HG02884 (cell line): Measurements from ENCODE around the gene BMPR1A.
"Not testable (repeated sequence)": the region's sequence is repeated elsewhere in the genome, so short reads cannot be mapped to it uniquely, and the experiment has no call there.

Experiments
- ATAC-seq: cut with Tn5 transposase; IDR thresholded peaks from one replicate; pipeline ENCODE4 v1.9.1; 2021; ENCODE audit warnings: mild to moderate bottlenecking, moderate library complexity; ENCODE audit not compliant: unreplicated experiment

The BMPR1A gene

GRCh38 chr10:86936661-86937501 is 180.5 kb downstream of the BMPR1A start:
- no peak for ATAC-seq

GRCh38 chr10:86937502-86938154 is 181.2 kb downstream of the BMPR1A start:
- no peak for ATAC-seq

- ATAC-seq, result no peak
Measured at GRCh38 chr10:86938260-86938659, 181.8 kb downstream of the BMPR1A start.

- not testable (repeated sequence) for ATAC-seq
Measured at GRCh38 chr10:86940076-86940475, 183.7 kb downstream of the BMPR1A start.

- ATAC-seq, result no peak
Measured at GRCh38 chr10:86940677-86941076, 184.3 kb downstream of the BMPR1A start.

GRCh38 chr10:86941426-86941825 is 185.0 kb downstream of the BMPR1A start:
- no peak for ATAC-seq

GRCh38 chr10:86941991-86942421 is 185.6 kb downstream of the BMPR1A start:
- no peak for ATAC-seq

- ATAC-seq, result no peak
Measured at GRCh38 chr10:86942441-86943315, 186.3 kb downstream of the BMPR1A start.

- ATAC-seq, result no peak
Measured at GRCh38 chr10:86943316-86944030, 187.1 kb downstream of the BMPR1A start.

GRCh38 chr10:86944031-86944419 is 187.6 kb downstream of the BMPR1A start:
- no peak for ATAC-seq

GRCh38 chr10:86944471-86944870 is 188.1 kb downstream of the BMPR1A start:
- no peak for ATAC-seq

GRCh38 chr10:86944907-86945306 is 188.5 kb downstream of the BMPR1A start:
- ATAC-seq, result no peak

GRCh38 chr10:86945361-86946212 is 189.2 kb downstream of the BMPR1A start:
- no peak for ATAC-seq

- ATAC-seq, result no peak
Measured at GRCh38 chr10:86946213-86947155, 190.1 kb downstream of the BMPR1A start.

- ATAC-seq, result not testable (repeated sequence)
Measured at GRCh38 chr10:86947806-86948205, 191.4 kb downstream of the BMPR1A start.

GRCh38 chr10:86950349-86950748 is 193.9 kb downstream of the BMPR1A start:
- ATAC-seq, result no peak

- no peak for ATAC-seq
Measured at GRCh38 chr10:86951184-86951761, 194.9 kb downstream of the BMPR1A start.

- no peak for ATAC-seq
Measured at GRCh38 chr10:86952106-86952505, 195.7 kb downstream of the BMPR1A start.
